Muscle layer of duodenum (tissue), 2 donors: ENCODE results near the gene BRD1.
A peak's percentile ranks its signal among the peaks of the same experiment; 100 is the strongest.

Experiments
- H3K27ac ChIP-seq: one replicate; pipeline ENCODE4 v1.7.0; 2013; ENCODE audit warnings: mild to moderate bottlenecking, low read length
- H3K27me3 ChIP-seq: one replicate; pipeline ENCODE4 v1.7.0; 2013; ENCODE audit warnings: low read depth, mild to moderate bottlenecking, control low read depth, low read length
- H3K36me3 ChIP-seq, 2 donors: one replicate each; pipeline ENCODE4 v1.7.0; 2013; ENCODE audit warnings: low read length in 2 of 2, control low read depth in 1 of 2, mild to moderate bottlenecking in 1 of 2; ENCODE audit not compliant: insufficient read depth in 2 of 2, control insufficient read depth in 1 of 2
- H3K4me1 ChIP-seq, 2 donors: one replicate each; pipeline ENCODE4 v1.7.0; 2013; ENCODE audit warnings: low read length in 2 of 2, mild to moderate bottlenecking in 2 of 2, control low read depth in 1 of 2, moderate library complexity in 1 of 2; ENCODE audit not compliant: insufficient read depth in 2 of 2, control insufficient read depth in 1 of 2
- H3K4me3 ChIP-seq, 2 donors: one replicate each; pipeline ENCODE4 v1.7.0; 2013; ENCODE audit warnings: low read length in 2 of 2, low read depth in 1 of 2, mild to moderate bottlenecking in 1 of 2
- H3K9me3 ChIP-seq, 2 donors: one replicate each; pipeline ENCODE4 v1.7.0; 2013; ENCODE audit warnings: low read length in 2 of 2, control low read depth in 1 of 2, mild to moderate bottlenecking in 1 of 2; ENCODE audit not compliant: control insufficient read depth in 1 of 2
- donor health status: healthy.

BRD1 gene

GRCh38 chr22:49827853-49828598, at the start of gene BRD1:
BRD1 (minus strand) TSS chr22:49827873; CDS start chr22:49824317, 3,556 bp downstream.
- H3K36me3 ChIP-seq, result peaks cover 8 to 14% of the 10 kb centered on the region in 2 donors
- H3K4me1 ChIP-seq, result peaks cover 12 to 39% of the 10 kb centered on the region in 2 donors
- H3K27ac ChIP-seq, result peak within 1 kb of the TSS; percentile 56
- no peaks in the 10 kb centered on the region for H3K27me3 ChIP-seq
- H3K9me3 ChIP-seq, result peaks cover 0 to 8% of the 10 kb centered on the region in 2 donors
- peak within 1 kb of the TSS; percentile 72 to 82 for H3K4me3 ChIP-seq

GRCh38 chr22:49873228-49873940, 45.7 kb upstream of the BRD1 start:
- no peaks in the 10 kb centered on the region for H3K4me1 ChIP-seq
- H3K9me3 ChIP-seq, result peaks cover 0 to 9% of the 10 kb centered on the region in 2 donors
- peaks cover 3% of the 10 kb centered on the region in 2 donors for H3K36me3 ChIP-seq
- H3K27me3 ChIP-seq, result no peaks in the 10 kb centered on the region
- H3K4me3 ChIP-seq, result no peak overlapping the region
- H3K27ac ChIP-seq, result no peak overlapping the region

- Histone ChIP-seq H3K4me1 (no peaks in the 10 kb centered on the region), H3K36me3 (peaks cover 3 to 6% of the 10 kb centered on the region in 2 donors), H3K4me3 (no peak overlapping the region), H3K27ac (no peak overlapping the region), H3K9me3 (peaks cover 0 to 9% of the 10 kb centered on the region in 2 donors), H3K27me3 (no peaks in the 10 kb centered on the region)
Measured at GRCh38 chr22:49872347-49872746, 44.7 kb upstream of the BRD1 start.

GRCh38 chr22:49871482-49871881, 43.8 kb upstream of the BRD1 start:
- Histone ChIP-seq H3K36me3 (peaks cover 3 to 6% of the 10 kb centered on the region in 2 donors), H3K27me3 (no peaks in the 10 kb centered on the region), H3K4me1 (no peaks in the 10 kb centered on the region), H3K4me3 (no peak overlapping the region), H3K27ac (no peak overlapping the region), H3K9me3 (peaks cover 3 to 16% of the 10 kb centered on the region in 2 donors)

DNA sequence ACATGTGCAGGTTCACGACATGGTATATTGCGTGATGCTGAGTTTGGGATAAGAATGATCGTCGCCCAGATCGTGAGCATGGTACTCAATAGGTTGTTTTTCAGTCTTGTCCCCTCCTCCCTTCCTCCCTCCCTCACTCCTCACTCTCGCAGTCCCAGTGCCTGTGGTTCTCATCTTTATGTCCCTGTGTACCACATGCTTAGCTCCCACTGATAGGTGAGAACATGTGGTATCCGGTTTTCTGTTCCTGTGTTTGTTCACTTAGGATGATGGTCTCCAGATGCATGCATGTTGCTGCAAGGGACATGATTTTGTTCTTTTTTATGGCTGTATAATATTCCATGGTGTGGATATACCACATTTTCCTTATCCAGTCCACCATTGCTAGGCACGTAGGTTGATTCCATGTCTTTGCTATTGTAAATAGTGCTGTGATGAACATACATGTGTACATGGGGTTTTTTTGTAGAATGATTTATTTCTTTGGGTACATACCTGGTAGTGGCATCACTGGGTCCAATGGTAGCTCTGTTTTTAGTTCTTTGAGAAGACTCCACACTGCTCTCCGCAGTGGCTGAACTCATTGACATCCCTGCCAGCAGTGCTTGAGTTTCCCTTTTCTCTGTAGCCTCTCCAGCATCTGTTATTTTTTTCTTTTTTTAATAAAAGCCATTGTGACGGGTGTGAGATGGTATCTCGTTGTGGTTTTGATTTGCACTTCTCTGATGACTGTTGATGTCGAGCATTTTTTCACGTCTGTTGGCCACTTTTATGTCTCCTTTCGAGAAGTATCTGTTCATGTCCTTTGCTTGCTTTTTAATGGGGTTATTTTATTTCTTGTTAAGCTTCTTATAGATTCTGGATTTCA, 42.4 kb upstream of the BRD1 start:
- no peak overlapping the region for H3K27ac ChIP-seq
- no peak overlapping the region for H3K4me3 ChIP-seq
- H3K4me1 ChIP-seq, result no peaks in the 10 kb centered on the region
- peaks cover 3% of the 10 kb centered on the region in 2 donors for H3K36me3 ChIP-seq
- H3K9me3 ChIP-seq, result peaks cover 7 to 28% of the 10 kb centered on the region in 2 donors
- no peaks in the 10 kb centered on the region for H3K27me3 ChIP-seq

GRCh38 chr22:49869086-49869830, 41.6 kb upstream of the BRD1 start:
- H3K4me1 ChIP-seq, result no peaks in the 10 kb centered on the region
- no peaks in the 10 kb centered on the region for H3K27me3 ChIP-seq
- no peak overlapping the region for H3K4me3 ChIP-seq
- peaks cover 3% of the 10 kb centered on the region in 2 donors for H3K36me3 ChIP-seq
- H3K9me3 ChIP-seq, result peaks cover 7 to 31% of the 10 kb centered on the region in 2 donors
- H3K27ac ChIP-seq, result no peak overlapping the region

DNA sequence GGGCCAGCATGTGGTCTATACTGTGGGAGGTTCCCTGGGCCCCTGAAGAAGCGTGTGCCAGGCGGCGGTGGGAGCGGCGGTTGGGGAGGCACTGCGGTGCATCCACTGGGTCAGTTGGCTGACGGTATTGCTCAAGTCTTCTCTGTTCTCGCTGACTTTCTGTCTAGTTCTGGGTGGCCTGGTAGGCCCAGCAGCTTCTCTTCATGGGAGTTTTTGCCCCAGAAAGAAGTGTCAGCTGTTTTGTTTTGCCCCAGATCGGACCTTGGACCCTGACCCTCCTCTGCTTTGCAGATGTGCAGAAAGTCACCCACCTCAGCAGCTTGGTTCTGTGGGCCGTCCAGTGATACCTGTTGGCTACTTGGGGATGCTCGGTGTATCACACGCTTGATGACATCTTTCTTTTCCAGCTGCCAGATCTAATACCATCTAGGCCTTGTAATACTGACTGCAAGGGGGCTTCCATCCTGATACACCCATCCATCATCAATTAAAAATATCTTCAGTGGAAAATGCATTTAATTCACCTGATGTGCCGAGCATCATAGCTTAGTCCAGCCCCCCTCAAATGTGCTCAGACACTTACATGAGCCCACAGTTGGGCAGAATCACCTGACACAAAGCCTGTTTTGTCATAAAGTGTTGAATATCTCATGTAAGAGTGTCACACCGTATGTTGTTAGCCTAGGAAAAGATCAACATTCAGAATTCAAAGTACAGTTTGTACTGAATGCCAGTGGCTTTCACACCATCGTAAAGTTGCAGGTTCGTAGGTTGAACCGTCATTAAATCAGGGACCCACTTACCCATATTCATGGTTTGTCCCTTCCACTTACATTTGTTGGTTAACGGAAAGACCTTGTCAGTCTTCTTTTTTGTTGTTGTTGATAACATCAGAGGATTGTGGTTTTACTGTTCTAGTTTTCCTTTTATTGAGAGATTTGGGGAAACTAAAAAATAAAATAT, 39.9 kb upstream of the BRD1 start:
- no peaks in the 10 kb centered on the region for H3K27me3 ChIP-seq
- no peak overlapping the region for H3K4me3 ChIP-seq
- H3K9me3 ChIP-seq, result peaks cover 7 to 31% of the 10 kb centered on the region in 2 donors
- H3K4me1 ChIP-seq, result no peaks in the 10 kb centered on the region
- peaks cover 3% of the 10 kb centered on the region in 2 donors for H3K36me3 ChIP-seq
- no peak overlapping the region for H3K27ac ChIP-seq

DNA sequence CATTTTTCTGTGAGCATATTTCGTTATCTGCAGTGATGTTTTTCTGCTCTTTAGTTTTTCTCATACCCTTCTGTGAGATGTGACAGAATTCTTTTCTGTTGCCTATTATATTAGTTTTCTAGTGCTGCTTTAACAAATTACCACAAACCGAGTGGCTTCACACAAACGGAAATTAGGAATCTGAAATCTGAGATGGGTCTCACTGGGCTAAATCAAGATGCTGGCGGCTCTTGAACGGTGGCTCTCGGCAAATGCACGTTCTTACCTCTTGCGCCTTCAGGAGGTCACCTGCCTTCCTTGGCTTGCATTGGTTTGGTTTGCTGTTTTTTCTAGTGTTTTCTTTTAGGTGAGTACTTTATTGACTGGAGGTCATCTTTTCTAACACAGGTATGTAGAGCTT, 39.0 kb upstream of the BRD1 start:
- H3K4me1 ChIP-seq, result no peaks in the 10 kb centered on the region
- H3K27me3 ChIP-seq, result no peaks in the 10 kb centered on the region
- H3K4me3 ChIP-seq, result no peak overlapping the region

DNA sequence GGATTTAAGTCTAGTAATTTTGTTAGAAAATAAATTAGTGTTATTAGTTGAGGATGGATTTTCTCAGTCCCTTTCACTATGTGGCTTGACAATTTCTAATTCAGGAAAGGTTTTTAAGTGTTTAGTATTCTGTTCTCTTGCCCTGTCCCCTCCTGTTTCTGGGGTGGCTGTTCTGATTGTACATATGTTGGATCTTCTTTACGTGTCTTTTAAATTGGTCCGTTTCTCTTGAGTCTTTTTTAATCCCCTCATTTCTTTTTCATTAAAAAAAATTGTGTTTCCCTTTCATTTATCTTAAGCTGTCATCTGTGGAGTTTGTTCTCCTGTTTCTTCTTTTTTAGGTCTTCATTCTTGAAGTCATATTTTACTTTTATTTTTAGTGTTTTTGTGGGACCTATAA, 38.5 kb upstream of the BRD1 start:
- H3K36me3 ChIP-seq, result peaks cover 3% of the 10 kb centered on the region in 2 donors
- H3K27ac ChIP-seq, result no peak overlapping the region
- no peaks in the 10 kb centered on the region for H3K4me1 ChIP-seq
- no peaks in the 10 kb centered on the region for H3K27me3 ChIP-seq
- peaks cover 7 to 31% of the 10 kb centered on the region in 2 donors for H3K9me3 ChIP-seq
- no peak overlapping the region for H3K4me3 ChIP-seq

More for the DNA sequence above, 39.0 kb upstream of the BRD1 start:
- Histone ChIP-seq H3K36me3 (peaks cover 3% of the 10 kb centered on the region in 2 donors), H3K9me3 (peaks cover 7 to 31% of the 10 kb centered on the region in 2 donors), H3K27ac (no peak overlapping the region)

DNA sequence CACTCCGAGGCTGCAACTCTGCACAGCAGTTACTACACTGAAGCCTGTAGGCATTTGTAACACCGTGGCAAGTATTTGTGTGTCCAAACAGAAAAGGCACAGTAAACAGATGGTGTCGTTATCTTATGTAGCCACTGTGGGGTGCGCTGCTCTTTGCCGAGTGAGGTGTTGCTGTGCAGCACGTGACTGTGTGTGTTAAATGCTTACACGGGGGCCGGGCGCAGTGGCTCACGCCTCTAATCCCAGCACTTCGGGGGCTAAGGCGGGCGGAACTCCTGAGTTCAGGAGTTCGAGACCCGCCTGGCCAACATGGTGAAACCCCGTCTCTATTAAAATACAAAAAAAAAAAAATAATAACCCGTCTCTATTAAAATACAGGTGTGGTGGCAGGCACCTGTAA, 37.5 kb upstream of the BRD1 start:
- Histone ChIP-seq H3K9me3 (peaks cover 7 to 30% of the 10 kb centered on the region in 2 donors), H3K4me3 (no peak overlapping the region), H3K36me3 (peaks cover 3% of the 10 kb centered on the region in 2 donors), H3K27me3 (no peaks in the 10 kb centered on the region), H3K27ac (no peak overlapping the region), H3K4me1 (no peaks in the 10 kb centered on the region)
